ENCODE data around the gene TWF2. TPM values are rescaled to one million over a fixed set of nuclear protein-coding genes. Genes with fewer than 3 reads are reported as not detected.

The TWF2 gene
- total RNA-seq, 1 donor from 2014 or later = 26.6 TPM

DNA sequence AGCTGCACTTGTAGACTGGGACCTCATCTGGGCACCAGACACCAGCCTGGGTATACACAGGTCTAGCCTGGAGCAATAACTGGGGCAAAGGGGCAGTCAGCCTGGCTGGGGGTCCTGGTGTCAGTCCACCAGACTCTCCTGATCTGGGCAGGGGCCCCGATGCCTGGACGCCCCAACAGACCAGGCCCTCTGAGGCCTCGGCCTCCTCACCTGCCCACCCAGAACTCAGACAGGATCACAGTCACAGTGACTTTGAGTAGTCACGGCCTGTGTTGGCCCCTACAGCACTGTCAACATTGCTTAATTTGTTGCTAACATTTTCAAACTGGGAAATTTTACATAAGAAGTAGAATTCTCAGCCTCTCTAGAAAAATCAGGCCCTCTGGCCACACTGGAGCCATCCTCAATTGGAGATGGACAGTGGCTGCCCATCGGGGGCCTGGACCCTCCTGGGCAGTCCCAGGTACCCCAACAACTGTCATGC lies 5.8 kb downstream of the TWF2 start:
- H3K27me3 Mint-ChIP-seq (ENCODE audit: low read depth) = no peaks in the 10 kb centered on the region
- no peak overlapping the region for H3K27ac Mint-ChIP-seq
- peaks cover 3% of the 10 kb centered on the region for H3K4me1 Mint-ChIP-seq
- TF ChIP-seq, protein P1, sequence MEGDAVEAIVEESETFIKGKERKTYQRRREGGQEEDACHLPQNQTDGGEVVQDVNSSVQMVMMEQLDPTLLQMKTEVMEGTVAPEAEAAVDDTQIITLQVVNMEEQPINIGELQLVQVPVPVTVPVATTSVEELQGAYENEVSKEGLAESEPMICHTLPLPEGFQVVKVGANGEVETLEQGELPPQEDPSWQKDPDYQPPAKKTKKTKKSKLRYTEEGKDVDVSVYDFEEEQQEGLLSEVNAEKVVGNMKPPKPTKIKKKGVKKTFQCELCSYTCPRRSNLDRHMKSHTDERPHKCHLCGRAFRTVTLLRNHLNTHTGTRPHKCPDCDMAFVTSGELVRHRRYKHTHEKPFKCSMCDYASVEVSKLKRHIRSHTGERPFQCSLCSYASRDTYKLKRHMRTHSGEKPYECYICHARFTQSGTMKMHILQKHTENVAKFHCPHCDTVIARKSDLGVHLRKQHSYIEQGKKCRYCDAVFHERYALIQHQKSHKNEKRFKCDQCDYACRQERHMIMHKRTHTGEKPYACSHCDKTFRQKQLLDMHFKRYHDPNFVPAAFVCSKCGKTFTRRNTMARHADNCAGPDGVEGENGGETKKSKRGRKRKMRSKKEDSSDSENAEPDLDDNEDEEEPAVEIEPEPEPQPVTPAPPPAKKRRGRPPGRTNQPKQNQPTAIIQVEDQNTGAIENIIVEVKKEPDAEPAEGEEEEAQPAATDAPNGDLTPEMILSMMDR (IDR thresholded peaks at IDR 0.05; ENCODE audit: unreplicated experiment) = no peak
- peaks cover 11% of the 10 kb centered on the region for H3K36me3 Mint-ChIP-seq
- no peaks in the 10 kb centered on the region for H3K9me3 Mint-ChIP-seq
- H3K4me3 Mint-ChIP-seq = no peak overlapping the region
- DNase-seq (ENCODE audit: low spot score in 2 of 2, unreplicated experiment in 2 of 2) = no peak

- DNase-seq (ENCODE audit: low spot score in 2 of 2, unreplicated experiment in 2 of 2) = no peak
- Mint-ChIP-seq H3K4me1 (peaks cover 3% of the 10 kb centered on the region), H3K27ac (no peak overlapping the region), H3K36me3 (peaks cover 11% of the 10 kb centered on the region), H3K27me3 (ENCODE audit: low read depth) (no peaks in the 10 kb centered on the region), H3K4me3 (no peak overlapping the region), H3K9me3 (no peaks in the 10 kb centered on the region)
- TF ChIP-seq, protein P1 (IDR thresholded peaks at IDR 0.05; ENCODE audit: unreplicated experiment) = no peak
Measured at GRCh38 chr3:52232279-52233107, 6.5 kb downstream of the TWF2 start.

DNA sequence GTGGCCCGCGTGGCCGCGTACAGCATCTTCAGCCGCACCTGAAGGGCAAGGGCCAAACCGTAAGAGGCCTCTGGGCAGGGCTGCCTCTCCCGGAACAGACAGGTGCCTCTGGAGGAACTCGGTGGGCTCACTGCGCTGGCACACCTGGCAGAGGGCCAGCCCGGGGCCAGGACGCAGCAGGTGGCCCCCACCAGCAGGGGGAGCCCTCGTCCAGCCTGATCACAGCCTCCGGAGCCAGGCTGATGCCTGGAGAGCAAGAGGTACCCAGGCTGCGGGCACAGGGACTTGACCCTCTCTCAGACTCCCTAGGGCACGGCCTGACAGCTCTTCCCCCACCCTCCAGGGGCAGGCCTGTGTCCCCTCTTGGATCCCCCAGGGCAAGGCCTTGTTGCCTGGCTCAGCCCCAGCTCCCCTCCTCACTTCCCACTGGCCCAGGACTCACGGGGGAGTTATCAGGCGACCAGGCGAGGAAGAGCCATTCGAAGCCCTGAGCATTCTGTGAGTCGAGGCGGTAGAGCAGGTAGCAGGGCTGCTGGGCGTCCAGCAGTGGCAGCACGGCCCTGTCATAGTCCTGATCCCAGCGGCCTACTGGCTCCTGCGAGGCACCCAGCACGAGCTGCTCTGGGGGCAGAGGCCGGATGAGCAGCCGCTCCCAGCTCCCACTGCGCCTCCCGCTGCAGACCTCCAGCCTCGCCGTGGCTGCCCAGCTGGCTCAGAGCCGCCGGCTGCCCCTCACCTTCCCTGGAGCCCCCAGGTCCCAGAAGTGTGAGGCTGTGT lies 7.3 kb downstream of the TWF2 start:
- Mint-ChIP-seq H3K4me1 (no peaks in the 10 kb centered on the region), H3K27me3 (ENCODE audit: low read depth) (no peaks in the 10 kb centered on the region), H3K9me3 (no peaks in the 10 kb centered on the region), H3K36me3 (peaks cover 11% of the 10 kb centered on the region), H3K4me3 (no peak overlapping the region), H3K27ac (no peak overlapping the region)
- TF ChIP-seq, protein P1 (IDR thresholded peaks at IDR 0.05; ENCODE audit: unreplicated experiment) = peak; percentile 71
- peak; percentile 56 to 82 for DNase-seq (ENCODE audit: low spot score in 2 of 2, unreplicated experiment in 2 of 2)

DNA sequence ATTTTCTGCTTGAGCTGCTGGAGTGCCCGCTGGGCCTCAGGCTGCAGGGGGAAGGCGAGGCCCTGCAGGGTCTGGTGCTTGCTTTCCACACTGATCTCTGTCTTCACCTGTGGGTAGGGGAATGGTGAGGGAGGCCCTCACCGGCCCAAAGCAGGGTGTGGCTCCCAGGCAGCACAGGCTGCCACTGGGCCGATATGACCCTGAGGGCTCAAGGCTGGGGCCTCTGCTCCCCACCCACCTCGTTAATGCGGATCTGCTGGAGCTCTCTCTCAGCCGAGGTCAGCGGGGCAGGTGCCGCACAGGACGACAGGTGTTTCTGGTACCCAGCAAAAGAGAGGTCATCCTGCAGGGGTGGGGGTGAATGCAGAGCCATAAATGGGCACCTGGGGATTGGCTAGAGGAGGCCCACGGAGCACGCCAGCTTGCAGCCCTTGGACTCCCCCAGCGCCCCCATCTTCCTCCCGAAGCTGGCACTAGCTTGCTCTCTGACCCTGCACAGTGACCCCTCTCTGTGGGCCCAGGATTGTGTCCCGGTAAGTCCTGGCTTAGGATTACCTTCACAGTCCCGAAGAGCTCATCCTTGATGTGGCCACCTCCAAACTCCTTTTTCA lies 8.0 kb downstream of the TWF2 start:
- H3K4me1 Mint-ChIP-seq = no peaks in the 10 kb centered on the region
- TF ChIP-seq, protein P1 (IDR thresholded peaks at IDR 0.05; ENCODE audit: unreplicated experiment) = no peak
- no peaks in the 10 kb centered on the region for H3K27me3 Mint-ChIP-seq (ENCODE audit: low read depth)
- DNase-seq (ENCODE audit: low spot score in 2 of 2, unreplicated experiment in 2 of 2) = no peak
- H3K4me3 Mint-ChIP-seq = no peak overlapping the region
- no peaks in the 10 kb centered on the region for H3K9me3 Mint-ChIP-seq
- H3K27ac Mint-ChIP-seq = no peak overlapping the region
- peaks cover 11% of the 10 kb centered on the region for H3K36me3 Mint-ChIP-seq

DNA sequence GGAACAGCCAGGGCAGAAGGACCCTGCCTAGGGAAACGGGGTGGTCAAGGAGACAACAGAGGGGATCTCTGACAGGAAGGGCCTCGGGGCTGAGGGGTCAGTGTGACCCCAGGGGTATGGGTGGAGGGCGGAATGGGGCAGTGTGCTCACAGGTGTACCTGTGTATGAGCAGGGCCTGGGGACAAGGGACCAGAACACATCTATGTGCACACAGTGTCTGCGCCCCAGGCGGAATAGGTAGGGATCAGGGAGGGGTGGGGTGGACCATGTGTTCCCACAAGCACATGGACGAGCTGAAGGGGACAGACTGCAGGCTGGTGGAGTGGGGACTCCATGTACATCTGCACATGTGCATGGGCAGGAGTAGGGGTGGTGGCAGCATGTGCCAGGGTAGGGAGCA lies 8.5 kb downstream of the TWF2 start:
- H3K27ac Mint-ChIP-seq = no peak overlapping the region
- no peaks in the 10 kb centered on the region for H3K9me3 Mint-ChIP-seq
- no peak overlapping the region for H3K4me3 Mint-ChIP-seq
- TF ChIP-seq, protein P1 (IDR thresholded peaks at IDR 0.05; ENCODE audit: unreplicated experiment) = no peak
- DNase-seq (ENCODE audit: low spot score in 2 of 2, unreplicated experiment in 2 of 2) = no peak
- H3K36me3 Mint-ChIP-seq = peaks cover 11% of the 10 kb centered on the region
- H3K27me3 Mint-ChIP-seq (ENCODE audit: low read depth) = no peaks in the 10 kb centered on the region
- H3K4me1 Mint-ChIP-seq = no peaks in the 10 kb centered on the region
